Measurements from ENCODE around the gene ENPP6.
"Not testable (repeated sequence)": the region's sequence is repeated elsewhere in the genome, so short reads cannot be mapped to it uniquely, and the experiment has no call there.

The ENPP6 gene

DNA sequence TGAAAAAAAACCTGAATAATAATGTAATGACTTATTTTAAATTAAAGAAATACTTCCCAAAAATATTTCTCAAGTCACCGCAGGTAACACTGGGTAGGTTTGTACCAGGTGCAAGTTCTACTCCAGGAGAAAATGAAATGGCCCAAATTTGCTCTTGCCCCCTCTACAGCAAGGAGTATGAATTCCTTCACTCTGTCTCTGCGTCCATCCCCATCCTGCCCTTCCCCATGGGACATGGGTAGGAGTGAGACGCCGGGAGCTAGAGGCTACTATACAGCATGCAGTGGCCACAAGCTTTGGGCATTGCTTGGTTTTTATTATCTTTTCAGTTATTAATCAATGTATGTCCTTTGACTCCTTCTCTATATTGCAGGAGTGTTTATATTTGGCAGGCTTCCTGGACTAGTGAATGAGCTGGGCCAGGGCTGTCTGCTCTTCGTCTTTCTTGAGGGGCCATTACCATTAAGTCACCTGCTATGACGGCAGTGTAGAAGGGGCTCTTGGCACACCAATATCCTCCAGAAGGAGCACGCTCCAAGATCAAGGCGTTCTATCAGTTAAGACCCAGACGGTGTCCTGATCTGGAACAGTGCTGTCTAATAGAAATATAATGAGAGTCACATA lies 149.6 kb downstream of the ENPP6 start:
- no peak overlapping the region for H3K27ac Mint-ChIP-seq
- H3K4me1 Mint-ChIP-seq, result no peaks in the 10 kb centered on the region
- DNase-seq (no peak), ATAC-seq (no peak)
- H3K27me3 Mint-ChIP-seq, result peaks cover 9% of the 10 kb centered on the region
- peaks cover 18% of the 10 kb centered on the region for H3K9me3 Mint-ChIP-seq
- H3K36me3 Mint-ChIP-seq (ENCODE audit: low read depth), result no peaks in the 10 kb centered on the region
- H3K4me3 Mint-ChIP-seq, result no peak overlapping the region

DNA sequence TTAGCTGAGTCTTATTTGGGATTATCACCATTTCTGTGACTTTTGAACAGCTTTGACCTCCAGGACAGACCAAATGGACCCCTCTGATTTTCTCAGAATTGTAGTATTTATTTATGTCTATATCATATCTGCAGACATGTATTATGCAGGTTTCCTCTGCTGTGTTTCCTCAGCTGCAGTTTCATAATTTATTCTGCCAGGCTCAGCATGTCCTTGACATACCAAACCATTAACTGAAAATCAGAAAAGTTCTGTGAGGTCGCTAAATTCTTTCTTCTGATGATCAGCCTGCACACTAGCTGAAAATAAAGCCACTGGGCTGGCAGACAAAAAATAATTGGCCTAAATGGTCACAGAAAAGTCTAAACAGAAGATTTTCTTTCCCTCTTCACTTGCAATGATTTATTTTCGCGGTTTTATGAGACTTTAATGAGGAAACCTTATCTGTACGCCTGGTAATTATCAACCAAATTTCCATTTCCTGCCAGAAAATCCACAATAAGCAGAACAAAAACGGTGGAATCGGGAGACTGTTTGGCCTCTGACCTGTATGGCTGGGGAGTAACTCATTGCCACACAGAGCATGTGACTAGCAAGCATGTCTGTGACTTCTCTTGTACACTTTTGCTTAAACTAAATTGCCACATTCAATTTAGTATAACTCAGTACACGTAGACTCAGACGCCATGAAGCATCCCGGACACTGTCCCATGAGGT lies 150.9 kb downstream of the ENPP6 start:
- Mint-ChIP-seq H3K4me1 (no peaks in the 10 kb centered on the region), H3K27ac (no peak overlapping the region), H3K9me3 (peaks cover 8% of the 10 kb centered on the region), H3K4me3 (no peak overlapping the region), H3K27me3 (peaks cover 9% of the 10 kb centered on the region), H3K36me3 (ENCODE audit: low read depth) (no peaks in the 10 kb centered on the region)
- ATAC-seq, result no peak
- no peak for DNase-seq

DNA sequence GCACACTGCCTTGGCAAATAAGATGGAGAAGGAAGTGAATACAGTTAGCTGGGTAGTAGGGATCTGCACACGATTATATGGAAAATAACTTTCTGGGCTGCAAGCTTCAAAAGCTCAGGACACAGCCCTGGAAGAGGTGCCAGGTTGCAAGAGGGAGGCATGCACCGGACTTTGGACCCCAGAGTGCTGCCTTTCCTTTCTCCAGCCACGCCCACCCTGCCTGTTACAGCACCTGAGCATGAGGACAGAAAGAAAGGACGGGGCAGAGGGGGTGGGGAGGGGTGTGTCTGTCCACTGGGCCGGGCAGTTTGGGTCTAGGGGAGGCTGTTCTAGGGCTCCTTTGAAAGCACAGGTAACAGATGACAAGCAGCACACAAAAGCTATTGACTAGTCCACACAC lies 152.8 kb downstream of the ENPP6 start:
- Mint-ChIP-seq H3K9me3 (no peaks in the 10 kb centered on the region), H3K36me3 (ENCODE audit: low read depth) (no peaks in the 10 kb centered on the region), H3K27ac (no peak overlapping the region), H3K4me3 (no peak overlapping the region), H3K4me1 (no peaks in the 10 kb centered on the region), H3K27me3 (peaks cover 7% of the 10 kb centered on the region)
- DNase-seq (no peak), ATAC-seq (no peak)

DNA sequence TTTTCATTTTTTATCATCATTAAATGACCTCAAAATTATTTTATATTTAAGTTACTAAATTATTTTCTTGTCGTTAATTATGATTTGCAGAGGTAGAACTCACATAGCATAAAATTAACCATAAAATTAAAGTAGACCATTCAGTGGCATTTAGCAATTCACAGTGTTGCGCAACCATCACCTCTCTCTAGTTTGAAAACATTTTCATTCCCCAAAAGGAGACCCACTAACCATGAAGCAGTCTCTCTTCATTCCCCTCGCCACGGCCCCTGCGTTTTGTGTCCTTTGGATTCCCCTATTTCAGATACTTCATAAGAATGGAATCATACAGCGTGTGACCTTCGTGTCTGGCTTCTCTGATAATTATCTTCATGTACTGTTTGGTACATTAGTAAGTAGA lies 154.9 kb downstream of the ENPP6 start:
- H3K4me3 Mint-ChIP-seq, result no peak overlapping the region
- DNase-seq, result no peak
- H3K36me3 Mint-ChIP-seq (ENCODE audit: low read depth), result no peaks in the 10 kb centered on the region
- no peak overlapping the region for H3K27ac Mint-ChIP-seq
- peaks cover 7% of the 10 kb centered on the region for H3K27me3 Mint-ChIP-seq
- H3K9me3 Mint-ChIP-seq, result no peaks in the 10 kb centered on the region
- H3K4me1 Mint-ChIP-seq, result no peaks in the 10 kb centered on the region
- ATAC-seq, result no peak

DNA sequence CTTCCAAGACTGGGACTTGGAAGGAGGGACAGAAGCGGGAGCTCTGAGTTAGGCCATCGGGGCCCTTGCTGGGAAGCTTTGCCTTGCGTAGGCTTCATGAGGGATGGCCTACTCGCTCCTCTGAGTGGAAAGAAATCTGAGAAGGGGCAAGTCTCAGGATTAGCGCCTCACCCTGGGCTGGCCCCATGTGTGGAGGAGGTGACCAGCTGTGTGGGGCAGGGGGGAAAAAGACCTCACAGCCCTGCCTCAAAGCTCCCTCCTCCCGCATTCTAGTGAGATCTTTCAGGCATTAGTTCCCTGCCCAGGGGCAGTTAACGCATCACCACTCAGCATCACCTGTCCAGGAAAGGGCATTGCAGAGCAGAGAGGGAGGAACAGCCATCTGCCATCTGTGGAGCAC lies 156.1 kb downstream of the ENPP6 start:
- Mint-ChIP-seq H3K4me3 (no peak overlapping the region), H3K36me3 (ENCODE audit: low read depth) (no peaks in the 10 kb centered on the region), H3K9me3 (no peaks in the 10 kb centered on the region), H3K4me1 (no peaks in the 10 kb centered on the region), H3K27me3 (peaks cover 7% of the 10 kb centered on the region), H3K27ac (no peak overlapping the region)
- DNase-seq (no peak), ATAC-seq (no peak)

DNA sequence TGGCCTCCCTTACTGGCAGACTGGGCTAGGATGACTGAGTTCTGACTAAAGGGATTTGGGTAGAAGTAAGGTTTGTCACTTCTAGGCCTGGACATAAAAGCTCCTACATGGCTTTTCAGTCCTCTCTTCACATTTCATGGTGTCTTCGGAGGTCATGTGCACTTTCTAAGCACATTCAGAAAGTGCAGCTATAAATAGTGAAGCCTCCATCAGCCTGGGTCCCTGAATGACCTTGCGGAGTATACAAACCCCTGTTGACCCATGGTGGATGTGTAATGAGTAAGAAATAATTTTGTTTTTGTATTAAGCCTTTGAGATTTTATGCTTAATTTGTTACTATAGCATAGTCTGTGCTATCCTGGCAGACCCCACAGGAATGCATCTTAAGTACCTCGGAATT lies 158.6 kb downstream of the ENPP6 start:
- Mint-ChIP-seq H3K27me3 (no peaks in the 10 kb centered on the region), H3K36me3 (ENCODE audit: low read depth) (no peaks in the 10 kb centered on the region), H3K4me1 (no peaks in the 10 kb centered on the region), H3K4me3 (no peak overlapping the region), H3K9me3 (no peaks in the 10 kb centered on the region), H3K27ac (no peak overlapping the region)
- no peak for DNase-seq
- ATAC-seq, result no peak

DNA sequence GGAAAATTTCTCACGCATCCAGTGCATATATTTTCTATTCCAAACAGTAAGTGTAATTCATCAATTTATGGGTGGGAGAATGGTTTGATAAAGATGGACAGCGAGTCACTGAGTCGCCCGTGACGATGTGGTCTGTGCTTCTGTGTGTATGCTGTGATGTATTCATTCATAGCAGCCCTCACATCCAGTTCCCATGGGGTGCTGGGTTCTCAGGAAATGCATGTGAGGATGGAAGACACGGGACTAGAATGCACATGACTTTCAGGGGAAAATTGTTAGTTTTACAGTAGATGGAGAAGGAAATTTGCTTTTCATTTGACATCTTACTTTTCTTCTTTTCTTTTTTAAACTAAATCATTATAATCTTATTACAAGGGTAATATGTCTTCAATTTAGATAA lies 159.6 kb downstream of the ENPP6 start:
- H3K4me1 Mint-ChIP-seq, result no peaks in the 10 kb centered on the region
- no peaks in the 10 kb centered on the region for H3K9me3 Mint-ChIP-seq
- no peak overlapping the region for H3K4me3 Mint-ChIP-seq
- no peaks in the 10 kb centered on the region for H3K27me3 Mint-ChIP-seq
- H3K36me3 Mint-ChIP-seq (ENCODE audit: low read depth), result no peaks in the 10 kb centered on the region
- ATAC-seq, result no peak
- no peak for DNase-seq
- H3K27ac Mint-ChIP-seq, result no peak overlapping the region

DNA sequence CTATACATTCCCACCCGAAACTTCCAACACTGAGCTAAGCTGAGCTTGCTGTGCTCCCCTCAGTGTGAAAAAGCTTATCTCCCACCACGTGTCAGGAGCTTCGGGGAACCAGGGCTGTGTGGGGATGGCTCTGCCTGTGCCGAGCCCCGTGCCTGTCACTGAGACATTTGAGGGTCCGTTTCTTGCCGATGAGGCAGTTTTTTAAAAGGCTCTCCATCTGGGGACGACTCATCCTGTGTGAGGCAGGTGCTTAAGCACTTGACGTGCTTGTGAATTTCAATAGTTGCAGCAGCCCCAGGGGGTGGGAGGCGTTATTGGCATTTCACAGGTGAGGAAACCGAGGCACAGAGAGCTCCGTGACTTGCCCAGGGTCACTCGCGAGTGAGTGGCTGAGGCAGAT lies 160.8 kb downstream of the ENPP6 start:
- no peak overlapping the region for H3K27ac Mint-ChIP-seq
- no peaks in the 10 kb centered on the region for H3K4me1 Mint-ChIP-seq
- H3K36me3 Mint-ChIP-seq (ENCODE audit: low read depth), result no peaks in the 10 kb centered on the region
- ATAC-seq (no peak), DNase-seq (no peak)
- H3K27me3 Mint-ChIP-seq, result no peaks in the 10 kb centered on the region
- no peak overlapping the region for H3K4me3 Mint-ChIP-seq
- no peaks in the 10 kb centered on the region for H3K9me3 Mint-ChIP-seq

DNA sequence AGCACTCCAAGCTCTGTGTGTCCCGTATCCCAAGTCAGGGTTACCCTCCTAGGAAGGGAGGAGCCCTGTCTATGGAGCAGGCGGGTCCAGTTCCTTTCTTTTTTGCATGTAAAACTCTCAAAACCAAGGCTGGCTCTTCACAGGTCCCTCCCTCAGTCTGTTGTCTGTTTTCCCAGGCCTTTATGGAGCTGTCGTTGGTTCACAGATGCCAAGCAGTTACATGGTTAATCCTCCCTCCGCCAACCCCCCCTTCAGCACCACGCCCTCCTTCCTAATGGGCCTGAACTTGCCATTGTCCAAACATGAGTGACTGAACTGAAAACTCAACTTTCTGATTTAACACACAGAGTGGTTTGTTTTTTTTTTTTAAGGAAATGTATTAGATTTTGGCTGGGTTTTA lies 164.2 kb downstream of the ENPP6 start:
- Mint-ChIP-seq H3K27me3 (peaks cover 9% of the 10 kb centered on the region), H3K4me3 (no peak overlapping the region), H3K4me1 (no peaks in the 10 kb centered on the region), H3K9me3 (peaks cover 10% of the 10 kb centered on the region), H3K36me3 (ENCODE audit: low read depth) (no peaks in the 10 kb centered on the region), H3K27ac (no peak overlapping the region)
- ATAC-seq (no peak), DNase-seq (no peak)

DNA sequence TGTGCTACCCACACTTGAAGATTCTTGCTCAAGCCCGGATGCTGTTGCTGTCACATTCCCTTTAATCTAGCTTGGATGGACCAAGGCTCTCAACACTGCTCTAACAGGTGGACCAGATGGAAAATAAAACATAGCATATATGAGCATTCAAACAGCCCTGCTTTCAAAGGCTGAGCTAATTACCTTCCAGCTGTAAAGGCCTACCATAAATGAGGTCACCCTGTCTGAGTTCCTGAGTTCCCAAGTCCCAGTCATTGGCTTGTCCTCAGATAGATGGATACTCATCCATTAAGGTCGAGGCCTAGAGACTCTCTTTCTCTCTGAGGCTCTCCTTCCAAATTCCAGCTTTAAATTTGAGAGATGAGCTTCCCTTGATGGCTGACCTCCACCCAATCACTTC lies 165.1 kb downstream of the ENPP6 start:
- Mint-ChIP-seq H3K9me3 (peaks cover 14% of the 10 kb centered on the region), H3K36me3 (ENCODE audit: low read depth) (no peaks in the 10 kb centered on the region), H3K4me1 (no peaks in the 10 kb centered on the region), H3K27me3 (peaks cover 11% of the 10 kb centered on the region), H3K4me3 (no peak overlapping the region), H3K27ac (no peak overlapping the region)
- ATAC-seq (no peak), DNase-seq (no peak)

DNA sequence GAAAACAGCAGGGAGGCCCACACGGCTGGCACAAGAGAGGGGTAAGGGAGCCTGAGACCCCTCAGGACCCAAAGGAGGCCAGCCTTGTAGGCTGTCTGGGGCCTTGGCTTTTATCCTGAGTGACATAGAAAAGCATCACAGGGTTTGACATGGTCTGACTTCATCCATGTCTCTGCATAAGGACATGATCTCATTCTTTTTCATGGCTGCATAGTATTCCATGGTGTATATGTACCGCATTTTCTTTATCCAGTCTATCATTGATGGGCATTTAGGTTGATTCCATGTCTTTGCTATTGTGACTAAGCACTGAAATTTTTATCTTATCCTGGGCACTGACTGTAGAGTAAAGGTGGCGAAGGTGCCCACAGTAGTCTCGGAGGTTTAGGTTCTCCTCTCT lies 166.4 kb downstream of the ENPP6 start:
- H3K27ac Mint-ChIP-seq; ATAC-seq; H3K36me3 Mint-ChIP-seq (ENCODE audit: low read depth); H3K4me1 Mint-ChIP-seq; H3K4me3 Mint-ChIP-seq; DNase-seq: not testable (repeated sequence)
- peaks cover 23% of the 10 kb centered on the region for H3K9me3 Mint-ChIP-seq
- peaks cover 18% of the 10 kb centered on the region for H3K27me3 Mint-ChIP-seq

DNA sequence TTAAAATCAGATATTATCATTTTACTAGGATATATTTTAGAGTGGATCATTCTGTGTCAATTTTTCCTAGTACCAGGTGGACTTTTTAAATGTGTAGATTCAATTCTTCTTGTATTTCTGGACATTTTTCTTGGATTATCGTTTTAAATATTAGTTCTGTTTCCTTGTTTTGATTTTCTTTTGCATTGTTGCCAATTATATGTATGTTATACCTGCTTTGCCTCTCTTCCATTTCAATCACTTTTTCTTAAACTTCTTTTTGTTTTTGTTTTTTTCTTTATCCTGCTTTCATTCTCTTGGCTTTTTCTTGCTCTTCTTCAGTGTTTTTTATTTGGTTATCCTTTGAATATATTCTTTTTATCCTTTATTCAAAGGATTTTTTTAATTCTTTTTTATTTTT lies 171.5 kb downstream of the ENPP6 start:
- H3K36me3 Mint-ChIP-seq (ENCODE audit: low read depth), result peaks cover 3% of the 10 kb centered on the region
- no peaks in the 10 kb centered on the region for H3K4me1 Mint-ChIP-seq
- peaks cover 25% of the 10 kb centered on the region for H3K9me3 Mint-ChIP-seq
- H3K27ac Mint-ChIP-seq, result no peak overlapping the region
- DNase-seq, result no peak
- no peak for ATAC-seq
- peaks cover 28% of the 10 kb centered on the region for H3K27me3 Mint-ChIP-seq
- no peak overlapping the region for H3K4me3 Mint-ChIP-seq

DNA sequence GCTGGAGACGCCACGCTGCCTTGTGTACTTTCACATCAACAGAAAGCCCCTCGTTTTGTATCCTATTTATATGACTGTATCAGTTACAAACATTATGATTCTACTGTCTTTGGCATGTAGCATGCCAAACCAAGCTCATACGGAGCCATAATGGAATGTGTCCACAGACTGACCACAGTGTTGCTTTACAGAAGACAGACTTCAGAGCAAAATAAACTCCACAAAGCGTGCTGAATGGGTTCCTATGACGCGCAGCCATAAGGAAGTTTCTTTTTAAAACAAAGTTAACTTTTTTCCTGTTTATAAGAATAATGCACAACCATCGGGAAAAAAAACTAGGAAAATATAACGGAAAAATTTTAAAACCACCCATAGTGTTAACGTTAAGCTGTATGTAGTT lies 176.5 kb downstream of the ENPP6 start:
- H3K4me3 Mint-ChIP-seq, result no peak overlapping the region
- H3K27ac Mint-ChIP-seq, result no peak overlapping the region
- H3K27me3 Mint-ChIP-seq, result peaks cover 34% of the 10 kb centered on the region
- H3K9me3 Mint-ChIP-seq, result peaks cover 7% of the 10 kb centered on the region
- no peak for DNase-seq
- H3K4me1 Mint-ChIP-seq, result peaks cover 6% of the 10 kb centered on the region
- ATAC-seq, result no peak
- peaks cover under 1% of the 10 kb centered on the region for H3K36me3 Mint-ChIP-seq (ENCODE audit: low read depth)

DNA sequence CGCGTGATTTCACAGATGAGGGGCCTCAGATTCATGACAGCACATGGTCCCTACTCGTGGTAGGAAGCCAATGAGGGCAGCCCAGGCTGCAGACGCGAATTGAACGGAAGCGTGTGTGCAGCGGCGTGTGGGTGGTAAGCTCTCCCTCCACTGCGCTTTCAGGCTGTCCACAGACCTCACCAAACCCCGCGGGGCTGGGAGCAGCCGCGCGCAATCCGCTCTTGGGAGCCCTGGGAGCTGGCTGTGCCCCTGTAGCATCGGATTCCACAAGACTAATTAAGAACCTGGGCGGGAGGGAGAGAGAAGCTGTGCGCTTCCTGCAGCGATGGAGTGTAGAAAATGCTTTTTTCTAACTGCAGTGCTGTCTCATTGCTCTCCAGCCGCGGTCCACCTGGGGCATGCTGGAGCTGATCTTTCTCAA lies 177.7 kb downstream of the ENPP6 start:
- Mint-ChIP-seq H3K27ac (no peak overlapping the region), H3K36me3 (ENCODE audit: low read depth) (no peaks in the 10 kb centered on the region), H3K4me3 (peak overlapping the region; percentile 49), H3K27me3 (peaks cover 33% of the 10 kb centered on the region), H3K9me3 (no peaks in the 10 kb centered on the region), H3K4me1 (peaks cover 6% of the 10 kb centered on the region)
- ATAC-seq (peak; percentile 88), DNase-seq (peak; percentile 23)

All from activated naive CD8-positive, alpha-beta T cell treated with anti-CD3 and anti-CD28 coated beads, Interleukin-2, amount 50 U/mL, for 24 hours (primary cell).